Measurements from ENCODE around the gene ABCD2. TPM values are rescaled to one million over a fixed set of nuclear protein-coding genes. Genes with fewer than 3 reads are reported as not detected.
"Not testable (repeated sequence)": the region's sequence is repeated elsewhere in the genome, so short reads cannot be mapped to it uniquely, and the experiment has no call there.

ABCD2 gene
- total RNA-seq, 2 experiments from 2014 or later: 23.5 TPM

GRCh38 chr12:39574785-39575497 is 44.7 kb downstream of the ABCD2 start:
- Mint-ChIP-seq H3K36me3 (ENCODE audit: low read depth) (peaks cover 69% of the 10 kb centered on the region), H3K4me1 (peaks cover 6% of the 10 kb centered on the region), H3K27me3 (no peaks in the 10 kb centered on the region), H3K4me3 (no peak overlapping the region), H3K9me3 (peaks cover 11% of the 10 kb centered on the region), H3K27ac (no peak overlapping the region)
- POLR2A ChIA-PET: no interaction called here
- CTCF ChIA-PET: no interaction called here
- no peak for DNase-seq

- peaks cover 71% of the 10 kb centered on the region for H3K36me3 Mint-ChIP-seq (ENCODE audit: low read depth)
Observed at GRCh38 chr12:39574378-39574777, 45.2 kb downstream of the ABCD2 start.

DNA sequence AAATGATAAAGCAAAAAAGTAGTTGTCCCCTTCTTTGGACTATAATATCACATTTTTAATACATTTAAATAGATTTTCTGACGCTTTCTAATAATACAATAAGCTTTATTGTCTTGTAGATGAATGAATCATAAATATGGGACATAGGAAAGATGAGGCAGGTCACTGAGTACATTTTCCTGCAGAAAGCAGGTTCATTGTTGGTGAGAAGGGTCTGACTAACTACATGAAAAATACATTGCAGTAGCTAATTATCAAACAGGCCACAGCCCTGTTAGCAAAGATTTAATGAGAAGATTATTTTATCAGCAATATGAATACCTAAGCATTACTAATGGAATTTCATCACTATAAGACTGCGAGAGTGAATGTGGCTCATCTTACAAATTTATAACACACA is 45.6 kb downstream of the ABCD2 start:
- H3K9me3 Mint-ChIP-seq: peaks cover 11% of the 10 kb centered on the region
- DNase-seq: no peak
- ChIA-PET POLR2A (no interaction called here), CTCF (no interaction called here)
- H3K36me3 Mint-ChIP-seq (ENCODE audit: low read depth): peaks cover 72% of the 10 kb centered on the region
- H3K4me3 Mint-ChIP-seq: no peak overlapping the region
- no peak overlapping the region for H3K27ac Mint-ChIP-seq
- peaks cover 6% of the 10 kb centered on the region for H3K4me1 Mint-ChIP-seq
- no peaks in the 10 kb centered on the region for H3K27me3 Mint-ChIP-seq

More at GRCh38 chr12:39574378-39574777, 45.2 kb downstream of the ABCD2 start:
- H3K27me3 Mint-ChIP-seq: no peaks in the 10 kb centered on the region
- H3K27ac Mint-ChIP-seq: no peak overlapping the region
- H3K4me1 Mint-ChIP-seq: peaks cover 6% of the 10 kb centered on the region
- peaks cover 11% of the 10 kb centered on the region for H3K9me3 Mint-ChIP-seq
- ChIA-PET CTCF (no interaction called here), POLR2A (no interaction called here)
- DNase-seq: no peak
- H3K4me3 Mint-ChIP-seq: no peak overlapping the region

GRCh38 chr12:39572551-39572950 is 47.1 kb downstream of the ABCD2 start:
- POLR2A ChIA-PET: no interaction called here
- H3K27ac Mint-ChIP-seq: no peak overlapping the region
- H3K36me3 Mint-ChIP-seq (ENCODE audit: low read depth): peaks cover 76% of the 10 kb centered on the region

GRCh38 chr12:39571351-39571750 is 48.3 kb downstream of the ABCD2 start:
- Mint-ChIP-seq H3K9me3 (peaks cover 23% of the 10 kb centered on the region), H3K27me3 (no peaks in the 10 kb centered on the region), H3K4me3 (no peak overlapping the region), H3K27ac (no peak overlapping the region), H3K36me3 (ENCODE audit: low read depth) (peaks cover 77% of the 10 kb centered on the region), H3K4me1 (peaks cover 6% of the 10 kb centered on the region)
- DNase-seq: no peak
- ChIA-PET POLR2A (no interaction called here), CTCF (interaction anchor here (1.0 kb wide), 1 partner anchor 8 kb away, joined by 3 read pairs; no protein-coding TSS in a partner anchor)

More at GRCh38 chr12:39572551-39572950, 47.1 kb downstream of the ABCD2 start:
- Mint-ChIP-seq H3K4me3 (no peak overlapping the region), H3K27me3 (no peaks in the 10 kb centered on the region), H3K9me3 (peaks cover 11% of the 10 kb centered on the region), H3K4me1 (peaks cover 6% of the 10 kb centered on the region)
- CTCF ChIA-PET: no interaction called here
- no peak for DNase-seq

- H3K4me3 Mint-ChIP-seq: no peak overlapping the region
- H3K27ac Mint-ChIP-seq: no peak overlapping the region
- H3K9me3 Mint-ChIP-seq: peaks cover 5% of the 10 kb centered on the region
- ChIA-PET CTCF (no interaction called here), POLR2A (no interaction called here)
- no peaks in the 10 kb centered on the region for H3K27me3 Mint-ChIP-seq
- peaks cover 51% of the 10 kb centered on the region for H3K36me3 Mint-ChIP-seq (ENCODE audit: low read depth)
- no peak for DNase-seq
- H3K4me1 Mint-ChIP-seq: no peaks in the 10 kb centered on the region
Observed at GRCh38 chr12:39553476-39553875, 66.1 kb downstream of the ABCD2 start.

- POLR2A ChIA-PET; DNase-seq; H3K36me3 Mint-ChIP-seq (ENCODE audit: low read depth); H3K27me3 Mint-ChIP-seq; H3K4me1 Mint-ChIP-seq; CTCF ChIA-PET; H3K4me3 Mint-ChIP-seq; H3K9me3 Mint-ChIP-seq; H3K27ac Mint-ChIP-seq: not testable (repeated sequence)
Observed at GRCh38 chr12:39544211-39544610, 75.4 kb downstream of the ABCD2 start.

- no peak overlapping the region for H3K4me3 Mint-ChIP-seq
- CTCF ChIA-PET: no interaction called here
Observed at GRCh38 chr12:39541471-39541870, 78.1 kb downstream of the ABCD2 start.

GRCh38 chr12:39538679-39539104 is 80.9 kb downstream of the ABCD2 start:
- Mint-ChIP-seq H3K9me3 (no peaks in the 10 kb centered on the region), H3K4me1 (no peaks in the 10 kb centered on the region), H3K36me3 (ENCODE audit: low read depth) (no peaks in the 10 kb centered on the region), H3K4me3 (no peak overlapping the region), H3K27ac (no peak overlapping the region), H3K27me3 (no peaks in the 10 kb centered on the region)
- ChIA-PET CTCF (interaction anchor here (1.2 kb wide), 1 partner anchor 193 kb away, joined by 3 read pairs; no protein-coding TSS in a partner anchor), POLR2A (no interaction called here)
- DNase-seq: no peak

More at GRCh38 chr12:39541471-39541870, 78.1 kb downstream of the ABCD2 start:
- Mint-ChIP-seq H3K9me3 (no peaks in the 10 kb centered on the region), H3K4me1 (no peaks in the 10 kb centered on the region), H3K27me3 (no peaks in the 10 kb centered on the region), H3K27ac (no peak overlapping the region), H3K36me3 (ENCODE audit: low read depth) (no peaks in the 10 kb centered on the region)
- POLR2A ChIA-PET: no interaction called here
- no peak for DNase-seq

GRCh38 chr12:39533951-39534350 is 85.7 kb downstream of the ABCD2 start:
- Mint-ChIP-seq H3K27me3 (no peaks in the 10 kb centered on the region), H3K4me3 (no peak overlapping the region), H3K27ac (no peak overlapping the region), H3K9me3 (no peaks in the 10 kb centered on the region), H3K36me3 (ENCODE audit: low read depth) (no peaks in the 10 kb centered on the region), H3K4me1 (no peaks in the 10 kb centered on the region)
- ChIA-PET POLR2A (no interaction called here), CTCF (no interaction called here)
- DNase-seq: no peak

DNA sequence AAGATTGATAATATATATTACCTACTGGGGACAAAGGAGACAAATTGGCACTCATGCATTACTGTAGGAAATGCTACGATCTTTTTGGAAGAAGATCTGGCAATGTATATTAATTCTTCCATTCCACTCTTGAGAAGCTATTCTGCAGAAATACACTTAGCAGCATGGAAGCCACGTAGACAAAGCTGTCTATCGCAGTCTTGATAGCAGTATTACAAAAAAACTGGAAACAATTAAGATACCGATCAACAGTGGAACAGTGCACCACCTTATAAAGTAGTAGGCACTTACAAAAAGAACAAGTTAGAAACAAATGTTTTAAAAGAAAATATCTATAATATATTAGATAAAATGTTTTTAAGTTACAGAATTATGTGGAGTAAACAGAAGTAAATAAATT is 87.2 kb downstream of the ABCD2 start:
- H3K4me3 Mint-ChIP-seq: no peak overlapping the region
- no peak overlapping the region for H3K27ac Mint-ChIP-seq
- ChIA-PET POLR2A (no interaction called here), CTCF (no interaction called here)
- DNase-seq: no peak
- peaks cover 3% of the 10 kb centered on the region for H3K9me3 Mint-ChIP-seq
- no peaks in the 10 kb centered on the region for H3K27me3 Mint-ChIP-seq
- no peaks in the 10 kb centered on the region for H3K36me3 Mint-ChIP-seq (ENCODE audit: low read depth)
- H3K4me1 Mint-ChIP-seq: no peaks in the 10 kb centered on the region

DNA sequence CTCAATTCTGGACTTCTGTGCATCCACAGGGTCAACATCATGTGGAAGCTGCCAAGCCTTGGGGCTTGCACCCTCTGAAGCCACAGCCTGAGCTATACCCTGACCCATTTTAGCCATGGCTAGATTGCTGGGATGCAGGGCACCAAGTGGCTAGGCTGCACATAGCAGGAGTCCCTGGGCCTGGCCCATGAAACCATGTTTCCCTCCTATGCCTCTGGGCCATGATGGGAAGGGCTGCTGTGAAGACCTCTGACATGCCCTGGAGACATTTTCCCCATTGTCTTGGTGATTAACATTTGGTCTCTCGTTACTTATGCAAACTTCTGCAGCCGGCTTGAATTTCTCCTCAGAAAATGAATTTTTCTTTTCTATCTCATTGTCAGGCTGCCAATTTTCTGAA is 92.6 kb downstream of the ABCD2 start:
- DNase-seq: no peak
- Mint-ChIP-seq H3K9me3 (peaks cover 18% of the 10 kb centered on the region), H3K36me3 (ENCODE audit: low read depth) (peaks cover 4% of the 10 kb centered on the region), H3K27ac (no peak overlapping the region), H3K4me3 (no peak overlapping the region), H3K4me1 (no peaks in the 10 kb centered on the region), H3K27me3 (no peaks in the 10 kb centered on the region)
- ChIA-PET POLR2A (no interaction called here), CTCF (no interaction called here)

DNA sequence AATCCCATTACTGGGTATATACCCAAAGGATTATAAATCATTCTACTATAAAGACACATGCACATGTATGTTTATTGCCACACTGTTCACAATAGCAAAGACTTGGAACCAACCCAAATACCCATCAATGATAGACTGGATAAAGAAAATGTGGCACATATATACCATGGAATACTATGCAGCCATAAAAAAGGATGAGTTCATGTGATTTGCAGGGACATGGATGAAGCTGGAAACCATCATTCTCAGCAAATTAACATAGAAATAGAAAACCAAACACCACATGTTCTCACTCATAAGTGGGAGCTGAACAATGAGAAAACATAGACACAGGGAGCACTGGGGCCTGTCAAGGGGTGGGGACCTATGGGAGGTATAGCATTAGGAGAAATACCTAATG is 97.4 kb downstream of the ABCD2 start:
- peaks cover 12% of the 10 kb centered on the region for H3K9me3 Mint-ChIP-seq
- CTCF ChIA-PET: interaction anchor here (0.6 kb wide), 1 partner anchor 125 kb away, joined by 3 read pairs; no protein-coding TSS in a partner anchor
- H3K36me3 Mint-ChIP-seq (ENCODE audit: low read depth); H3K4me1 Mint-ChIP-seq; DNase-seq; H3K4me3 Mint-ChIP-seq; H3K27me3 Mint-ChIP-seq; POLR2A ChIA-PET; H3K27ac Mint-ChIP-seq: not testable (repeated sequence)

GRCh38 chr12:39510001-39510400 is 109.6 kb downstream of the ABCD2 start:
- Mint-ChIP-seq H3K9me3 (peaks cover 5% of the 10 kb centered on the region), H3K4me1 (no peaks in the 10 kb centered on the region), H3K27me3 (peaks cover 2% of the 10 kb centered on the region), H3K36me3 (ENCODE audit: low read depth) (no peaks in the 10 kb centered on the region), H3K27ac (no peak overlapping the region), H3K4me3 (no peak overlapping the region)
- DNase-seq: no peak
- POLR2A ChIA-PET: no interaction called here
- CTCF ChIA-PET: no interaction called here

All from activated CD4-positive, alpha-beta T cell treated with anti-CD3 and anti-CD28 coated beads, Interleukin-2, amount 10 ng/mL, durations not matched to agents 7 days and 5 days (primary cell).